H1 (cell line): ENCODE data around the gene CDH11.

Experiments
- ASH2L ChIP-seq: fragments of 200-600, 300-600 bp; sonication (generic); IDR thresholded peaks from one replicate; pipeline ENCODE4 v1.7.1; 2017; ENCODE audit warnings: low read length
- GTF2F1 ChIP-seq: IDR thresholded peaks from 2 replicates; pipeline ENCODE4 v1.6.1; 2012; ENCODE audit warnings: low read depth, low read length, improper control_type of control experiment, borderline replicate concordance
- MAFK ChIP-seq: IDR thresholded peaks from 2 replicates; pipeline ENCODE4 v1.6.1; 2012; ENCODE audit warnings: low read depth, mild to moderate bottlenecking, improper control_type of control experiment, low read length
- NANOG ChIP-seq: IDR thresholded peaks from 2 replicates; pipeline ENCODE4 v1.6.1; 2011; ENCODE audit warnings: low read length, low read depth, mild to moderate bottlenecking, inconsistent platforms; ENCODE audit not compliant: insufficient read depth, poor library complexity, severe bottlenecking
- POLR2A ChIP-seq, 2 experiments: IDR thresholded peaks; 1 replicate in 1 of 2; 2 replicates in 1 of 2; pipeline ENCODE4 v1.6.1; 2011; ENCODE audit warnings: low read depth in 2 of 2, low read length in 2 of 2, mild to moderate bottlenecking in 2 of 2; ENCODE audit errors: control extremely low read depth in 1 of 2
- POLR2AphosphoS5 ChIP-seq: IDR thresholded peaks from 2 replicates; pipeline ENCODE4 v1.6.1; 2011; ENCODE audit warnings: low read depth, low read length
- SAP30 ChIP-seq: fragments of 300-600 bp; sonication (generic); IDR thresholded peaks from 2 replicates; pipeline ENCODE4 v1.7.1; 2012; ENCODE audit warnings: low read length, moderate library complexity, mild to moderate bottlenecking, inconsistent platforms; ENCODE audit not compliant: insufficient read depth, insufficient replicate concordance
- TAF1 ChIP-seq: IDR thresholded peaks from 2 replicates; pipeline ENCODE4 v1.6.1; 2011; ENCODE audit warnings: mild to moderate bottlenecking, low read depth, low read length
- TF ChIP-seq, protein P1 (sequence below), 3 experiments: IDR thresholded peaks; 1 replicate in 2 of 3; 2 replicates in 1 of 3; pipeline versions ENCODE4 v1.5.1 to v1.6.1; 2011; ENCODE audit warnings: low read length in 3 of 3, mild to moderate bottlenecking in 3 of 3, inconsistent platforms in 2 of 3, low read depth in 1 of 3, moderate library complexity in 1 of 3; ENCODE audit not compliant: insufficient read depth in 1 of 3; ENCODE audit errors: control extremely low read depth in 1 of 3

DNA sequence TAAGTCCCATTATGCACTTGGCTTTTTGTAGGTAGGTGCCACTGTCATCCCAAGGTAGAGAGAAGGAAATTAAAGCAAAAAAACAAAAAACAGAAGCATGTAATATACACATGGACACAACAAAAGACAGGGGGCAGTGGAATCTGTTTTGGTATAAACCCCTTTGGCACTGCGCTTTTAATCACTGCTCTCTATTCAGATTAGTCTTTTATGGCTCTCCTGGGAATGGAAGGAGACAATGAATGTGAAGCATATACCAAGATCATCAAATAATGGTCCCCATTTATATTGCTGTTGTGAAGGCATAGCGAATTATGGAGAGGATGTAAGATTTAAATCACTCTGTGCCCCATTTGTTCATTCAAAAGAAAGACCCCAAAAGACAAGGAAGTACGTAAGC is 17.4 kb downstream of the CDH11 start:
- TF ChIP-seq MAFK (no peak), GTF2F1 (no peak), POLR2A (IDR thresholded peaks at IDR 0.05; ENCODE audit: control extremely low read depth in 1 of 2, low read depth in 2 of 2, low read length in 2 of 2) (no peak), ASH2L (no peak), NANOG (no peak), TAF1 (no peak), SAP30 (no peak), POLR2AphosphoS5 (no peak)
- TF ChIP-seq, protein P1, sequence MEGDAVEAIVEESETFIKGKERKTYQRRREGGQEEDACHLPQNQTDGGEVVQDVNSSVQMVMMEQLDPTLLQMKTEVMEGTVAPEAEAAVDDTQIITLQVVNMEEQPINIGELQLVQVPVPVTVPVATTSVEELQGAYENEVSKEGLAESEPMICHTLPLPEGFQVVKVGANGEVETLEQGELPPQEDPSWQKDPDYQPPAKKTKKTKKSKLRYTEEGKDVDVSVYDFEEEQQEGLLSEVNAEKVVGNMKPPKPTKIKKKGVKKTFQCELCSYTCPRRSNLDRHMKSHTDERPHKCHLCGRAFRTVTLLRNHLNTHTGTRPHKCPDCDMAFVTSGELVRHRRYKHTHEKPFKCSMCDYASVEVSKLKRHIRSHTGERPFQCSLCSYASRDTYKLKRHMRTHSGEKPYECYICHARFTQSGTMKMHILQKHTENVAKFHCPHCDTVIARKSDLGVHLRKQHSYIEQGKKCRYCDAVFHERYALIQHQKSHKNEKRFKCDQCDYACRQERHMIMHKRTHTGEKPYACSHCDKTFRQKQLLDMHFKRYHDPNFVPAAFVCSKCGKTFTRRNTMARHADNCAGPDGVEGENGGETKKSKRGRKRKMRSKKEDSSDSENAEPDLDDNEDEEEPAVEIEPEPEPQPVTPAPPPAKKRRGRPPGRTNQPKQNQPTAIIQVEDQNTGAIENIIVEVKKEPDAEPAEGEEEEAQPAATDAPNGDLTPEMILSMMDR (IDR thresholded peaks at IDR 0.05; ENCODE audit: control extremely low read depth in 1 of 3, insufficient read depth in 1 of 3, low read depth in 1 of 3, low read length in 3 of 3), result no peak
